ENCODE data around the gene LYST.

LYST gene

DNA sequence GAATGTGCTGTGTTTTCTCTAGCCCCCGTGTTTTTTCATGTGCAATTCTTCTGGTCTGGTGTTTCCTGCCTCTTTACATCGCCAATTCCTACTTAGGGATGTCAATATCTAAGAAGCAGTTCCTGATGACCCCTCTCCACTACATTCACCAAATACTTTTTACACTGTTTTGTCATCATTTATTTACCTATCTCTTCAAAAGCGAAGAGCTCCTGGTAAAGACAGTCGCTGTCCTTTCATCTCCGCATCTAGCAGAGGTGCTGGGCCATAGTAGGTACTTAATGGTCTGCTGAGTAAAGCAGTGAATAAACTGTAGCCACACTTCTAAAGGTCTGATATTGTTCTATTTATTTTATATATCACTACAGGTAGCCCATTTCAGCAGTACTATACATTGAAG, 43.0 kb downstream of the LYST start:
- no peaks in the 10 kb centered on the region for H3K9me3 ChIP-seq
- H3K36me3 ChIP-seq = peaks cover 82% of the 10 kb centered on the region
- H3K27me3 ChIP-seq = no peaks in the 10 kb centered on the region
- no peaks in the 10 kb centered on the region for H3K4me1 ChIP-seq (ENCODE audit: control insufficient read depth in 1 of 2, insufficient read depth in 1 of 2, low read depth in 1 of 2, low read length in 1 of 2)
- H3K27ac ChIP-seq = peak overlapping the region; percentile 37
- TF ChIP-seq, protein P1, sequence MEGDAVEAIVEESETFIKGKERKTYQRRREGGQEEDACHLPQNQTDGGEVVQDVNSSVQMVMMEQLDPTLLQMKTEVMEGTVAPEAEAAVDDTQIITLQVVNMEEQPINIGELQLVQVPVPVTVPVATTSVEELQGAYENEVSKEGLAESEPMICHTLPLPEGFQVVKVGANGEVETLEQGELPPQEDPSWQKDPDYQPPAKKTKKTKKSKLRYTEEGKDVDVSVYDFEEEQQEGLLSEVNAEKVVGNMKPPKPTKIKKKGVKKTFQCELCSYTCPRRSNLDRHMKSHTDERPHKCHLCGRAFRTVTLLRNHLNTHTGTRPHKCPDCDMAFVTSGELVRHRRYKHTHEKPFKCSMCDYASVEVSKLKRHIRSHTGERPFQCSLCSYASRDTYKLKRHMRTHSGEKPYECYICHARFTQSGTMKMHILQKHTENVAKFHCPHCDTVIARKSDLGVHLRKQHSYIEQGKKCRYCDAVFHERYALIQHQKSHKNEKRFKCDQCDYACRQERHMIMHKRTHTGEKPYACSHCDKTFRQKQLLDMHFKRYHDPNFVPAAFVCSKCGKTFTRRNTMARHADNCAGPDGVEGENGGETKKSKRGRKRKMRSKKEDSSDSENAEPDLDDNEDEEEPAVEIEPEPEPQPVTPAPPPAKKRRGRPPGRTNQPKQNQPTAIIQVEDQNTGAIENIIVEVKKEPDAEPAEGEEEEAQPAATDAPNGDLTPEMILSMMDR (IDR thresholded peaks at IDR 0.05) = no peak
- no peak overlapping the region for H3K4me3 ChIP-seq (ENCODE audit: low read depth in 1 of 2, low read length in 1 of 2)

GRCh38 chr1:235822685-235823084, 44.0 kb downstream of the LYST start:
- Histone ChIP-seq H3K36me3 (peaks cover 74% of the 10 kb centered on the region), H3K4me3 (ENCODE audit: low read depth in 1 of 2, low read length in 1 of 2) (no peak overlapping the region), H3K27ac (peak overlapping the region; percentile 37), H3K4me1 (ENCODE audit: control insufficient read depth in 1 of 2, insufficient read depth in 1 of 2, low read depth in 1 of 2, low read length in 1 of 2) (no peaks in the 10 kb centered on the region), H3K27me3 (no peaks in the 10 kb centered on the region), H3K9me3 (no peaks in the 10 kb centered on the region)
- TF ChIP-seq, protein P1 (IDR thresholded peaks at IDR 0.05) = no peak

DNA sequence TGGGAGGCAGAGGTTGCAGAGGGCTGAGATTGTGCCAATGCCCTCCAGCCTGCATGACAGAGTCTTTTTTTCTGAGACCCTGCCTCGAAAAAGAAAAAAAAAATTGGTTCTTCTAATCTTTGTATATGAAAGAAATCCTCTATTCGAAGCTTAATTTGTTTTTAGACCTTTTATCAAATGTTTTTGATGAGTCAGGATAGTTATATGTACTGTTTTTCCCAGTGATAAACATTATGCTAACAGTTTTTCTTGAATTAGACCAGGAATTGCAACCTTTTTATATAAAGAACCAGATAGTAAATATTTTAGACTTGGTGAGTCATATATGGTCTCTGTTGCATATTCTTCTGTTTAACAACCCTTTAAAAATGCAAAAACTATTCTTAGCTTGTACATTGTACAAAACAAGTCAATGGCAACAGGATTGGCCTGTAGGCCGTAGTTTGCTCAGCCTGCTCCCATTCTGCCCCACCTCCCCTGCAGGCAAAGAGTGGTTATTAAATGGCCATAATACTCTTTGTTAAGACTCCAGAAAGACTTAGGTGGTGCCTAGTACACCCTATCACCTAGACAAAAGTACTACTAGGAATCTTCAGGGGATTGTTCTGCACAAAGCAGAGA, 45.2 kb downstream of the LYST start:
- Histone ChIP-seq H3K9me3 (no peaks in the 10 kb centered on the region), H3K27me3 (no peaks in the 10 kb centered on the region), H3K4me3 (ENCODE audit: low read depth in 1 of 2, low read length in 1 of 2) (no peak overlapping the region), H3K27ac (peak overlapping the region; percentile 37), H3K36me3 (peaks cover 62% of the 10 kb centered on the region), H3K4me1 (ENCODE audit: control insufficient read depth in 1 of 2, insufficient read depth in 1 of 2, low read depth in 1 of 2, low read length in 1 of 2) (no peaks in the 10 kb centered on the region)
- TF ChIP-seq, protein P1 (IDR thresholded peaks at IDR 0.05) = no peak

DNA sequence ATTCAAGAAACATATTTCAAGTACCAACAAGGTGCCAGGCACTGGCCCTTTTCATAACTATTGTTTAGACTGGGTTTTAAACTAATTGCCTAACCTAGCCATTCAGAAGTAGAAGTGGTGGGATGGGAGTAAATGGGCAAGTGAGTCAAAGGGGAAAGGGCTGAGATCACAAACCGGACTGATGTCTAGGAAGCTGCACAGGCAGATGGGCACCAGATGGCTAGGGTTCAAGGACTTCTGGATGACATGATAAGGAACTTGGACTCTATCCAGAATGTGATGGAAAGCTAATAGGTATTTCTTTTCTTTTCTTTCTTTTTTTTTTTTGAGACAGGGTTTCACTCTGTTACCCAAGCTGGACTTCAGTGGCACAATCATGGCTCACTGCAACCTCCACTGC, 46.6 kb downstream of the LYST start:
- Histone ChIP-seq H3K9me3 (no peaks in the 10 kb centered on the region), H3K4me3 (ENCODE audit: low read depth in 1 of 2, low read length in 1 of 2) (no peak overlapping the region), H3K4me1 (ENCODE audit: control insufficient read depth in 1 of 2, insufficient read depth in 1 of 2, low read depth in 1 of 2, low read length in 1 of 2) (peaks cover 5 to 6% of the 10 kb centered on the region in 2 experiments), H3K36me3 (peaks cover 54% of the 10 kb centered on the region), H3K27me3 (no peaks in the 10 kb centered on the region), H3K27ac (peak overlapping the region; percentile 7)
- TF ChIP-seq, protein P1 (IDR thresholded peaks at IDR 0.05) = no peak

DNA sequence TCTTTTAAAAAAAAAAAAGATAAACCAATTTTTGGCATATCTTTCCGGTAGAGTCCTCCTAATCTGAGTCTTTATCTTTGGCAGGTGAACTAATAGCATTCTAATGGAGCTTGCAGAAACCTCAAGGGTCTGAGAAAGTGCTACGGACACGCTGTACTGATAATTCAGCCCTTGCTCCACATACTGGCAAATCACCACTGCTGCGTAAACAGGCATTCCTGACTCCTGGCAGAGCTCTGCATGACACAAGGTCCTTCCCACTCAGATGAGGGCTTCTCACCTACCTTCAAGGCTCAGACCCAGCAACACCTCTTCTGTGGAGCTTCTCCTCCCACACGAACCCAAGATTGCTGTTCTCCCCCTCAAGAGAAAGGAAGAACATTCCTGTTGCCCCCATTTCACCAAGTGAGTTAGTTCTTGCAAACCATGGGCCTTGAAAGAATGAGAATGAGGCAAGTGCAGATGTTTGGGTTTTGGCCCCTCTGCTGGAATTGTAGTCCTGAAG, 48.0 kb downstream of the LYST start:
- Histone ChIP-seq H3K9me3 (no peaks in the 10 kb centered on the region), H3K36me3 (peaks cover 40% of the 10 kb centered on the region), H3K4me1 (ENCODE audit: control insufficient read depth in 1 of 2, insufficient read depth in 1 of 2, low read depth in 1 of 2, low read length in 1 of 2) (peaks cover 16% of the 10 kb centered on the region in 2 experiments), H3K27ac (peak overlapping the region; percentile 52), H3K4me3 (ENCODE audit: low read depth in 1 of 2, low read length in 1 of 2) (no peak overlapping the region), H3K27me3 (no peaks in the 10 kb centered on the region)
- TF ChIP-seq, protein P1 (IDR thresholded peaks at IDR 0.05) = no peak

All from neutrophil (primary cell).